NCI-H1417 (cell line): Measurements from ENCODE around the gene ATP6V1C2.
"Not testable (repeated sequence)": the region's sequence is repeated elsewhere in the genome, so short reads cannot be mapped to it uniquely, and the experiment has no call there.

ENCODE experiments used
- DNase-seq, 3 experiments: peaks; one replicate each; lab custom pipeline; 2025; lab: John Stamatoyannopoulos, UW

ATP6V1C2 gene

DNA sequence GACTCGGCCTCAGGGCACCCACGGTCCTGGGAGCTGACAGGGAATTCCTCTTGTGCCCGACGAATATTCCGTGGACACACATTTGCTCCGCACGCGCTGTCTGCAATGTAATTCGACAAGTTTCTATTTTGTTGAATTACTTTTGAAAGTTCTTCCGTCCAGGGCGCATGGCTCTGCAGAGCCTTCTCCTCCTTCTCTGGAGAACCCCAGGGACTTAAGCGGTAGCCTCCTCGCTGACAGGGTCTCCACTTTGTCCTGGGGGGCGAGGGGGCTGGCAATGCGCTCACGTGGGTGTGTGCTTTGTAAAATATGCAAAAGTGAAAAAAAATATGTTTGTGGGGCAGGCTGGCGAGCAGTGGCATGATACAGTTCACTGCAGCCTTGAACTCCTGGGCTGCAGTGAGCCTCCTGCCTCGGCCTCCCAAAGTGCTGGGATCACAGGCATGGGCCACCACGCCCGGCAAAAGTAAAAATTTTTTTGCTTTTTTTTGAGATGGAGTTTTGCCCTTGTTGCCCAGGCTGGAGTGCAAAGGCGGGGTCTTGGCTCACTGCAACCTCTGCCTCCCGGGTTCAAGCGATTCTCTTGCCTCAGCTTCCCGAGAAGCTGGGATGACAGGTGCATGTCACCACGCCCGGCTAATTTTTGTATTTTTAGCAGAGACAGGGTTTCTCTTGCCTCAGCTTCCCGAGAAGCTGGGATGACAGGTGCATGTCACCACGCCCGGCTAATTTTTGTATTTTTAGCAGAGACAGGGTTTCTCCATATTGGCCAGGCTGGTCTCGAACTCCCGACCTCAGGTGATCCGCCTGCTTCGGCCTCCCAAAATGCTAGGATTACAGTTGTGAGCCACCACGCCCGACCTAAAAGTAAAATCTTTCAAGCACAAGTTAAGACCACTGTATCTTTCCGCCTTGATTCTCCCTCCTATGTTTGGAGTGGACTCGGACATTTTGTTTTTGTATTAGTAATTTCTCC, 92.0 kb downstream of the ATP6V1C2 start:
- peak in 1 of 3 experiments; percentile 72 for DNase-seq

DNA sequence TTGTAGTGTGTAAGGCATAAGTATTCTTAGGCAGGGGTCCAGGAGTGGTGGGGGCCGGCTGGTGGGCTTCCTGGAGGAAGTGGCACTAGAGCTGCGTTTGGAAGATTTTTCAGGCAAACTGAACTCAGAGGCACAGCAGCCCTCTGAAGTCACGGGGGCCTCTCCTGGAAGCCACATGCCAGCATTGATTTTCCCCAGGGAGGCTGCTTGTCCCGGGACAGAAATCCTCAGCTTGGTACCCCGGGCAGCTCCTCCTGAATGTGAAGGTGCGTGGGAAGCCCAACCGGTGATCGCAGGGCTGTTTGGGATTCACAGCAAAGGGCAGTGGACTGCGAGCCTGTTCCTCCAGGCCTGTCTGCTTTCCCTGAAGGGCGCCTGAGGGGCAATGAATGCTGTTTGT, 92.7 kb downstream of the ATP6V1C2 start:
- no peak for DNase-seq

DNA sequence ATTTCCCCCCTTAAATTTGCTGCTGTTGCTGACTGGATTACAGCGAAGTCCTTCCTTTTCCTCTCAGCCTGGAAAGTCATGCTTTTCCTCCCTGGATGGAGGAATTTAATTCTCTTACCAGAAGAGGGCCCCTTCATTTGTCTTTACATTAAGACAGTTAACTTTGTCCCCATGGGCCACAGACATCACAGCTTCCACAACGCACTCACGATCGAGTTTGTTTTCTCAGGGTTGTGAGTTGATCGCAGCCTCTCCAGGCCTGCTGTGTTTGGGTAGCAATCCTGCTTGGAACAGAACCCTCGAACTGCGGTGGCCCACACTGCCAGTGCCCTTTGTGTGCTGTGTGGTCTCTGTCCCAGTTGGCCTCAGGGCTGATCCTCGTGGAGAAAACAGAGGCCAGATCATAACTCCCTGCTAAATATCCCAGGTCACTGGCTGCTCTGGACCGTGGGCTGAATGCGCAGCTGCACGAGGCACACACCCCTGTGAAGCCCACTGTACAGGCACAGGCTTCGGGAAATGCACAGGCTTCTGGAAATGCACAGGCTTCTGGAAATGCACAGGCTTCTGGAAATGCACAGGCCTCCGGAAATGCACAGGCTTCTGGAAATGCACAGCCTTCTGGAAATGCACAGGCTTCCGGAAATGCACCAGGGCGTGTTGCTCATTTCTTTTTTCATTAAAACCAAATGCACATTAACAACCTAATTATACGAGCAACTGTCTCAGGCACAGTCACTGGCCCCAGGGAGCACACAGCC, 93.3 kb downstream of the ATP6V1C2 start:
- DNase-seq: no peak

DNA sequence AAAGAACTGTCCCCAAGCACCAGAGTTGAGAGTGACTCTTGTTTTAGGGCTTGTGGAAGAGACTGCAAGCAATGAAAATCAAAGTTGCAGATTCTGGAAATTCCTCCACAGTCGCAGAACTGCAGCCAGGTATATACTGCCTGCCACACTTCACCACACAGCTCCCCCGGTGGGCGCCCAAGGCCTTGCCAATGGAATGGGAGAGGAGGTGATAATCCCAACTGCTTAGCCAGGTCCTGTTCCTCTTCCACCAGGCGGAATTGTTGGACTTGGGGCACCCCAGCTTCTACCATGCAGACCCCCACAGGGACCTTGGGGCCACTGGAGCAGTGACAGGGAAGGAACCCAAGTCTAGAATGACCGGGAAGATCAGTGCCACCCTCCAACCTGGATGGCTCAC, 96.0 kb downstream of the ATP6V1C2 start:
- DNase-seq: peak in 2 of 3 experiments; percentile 15 to 24

DNA sequence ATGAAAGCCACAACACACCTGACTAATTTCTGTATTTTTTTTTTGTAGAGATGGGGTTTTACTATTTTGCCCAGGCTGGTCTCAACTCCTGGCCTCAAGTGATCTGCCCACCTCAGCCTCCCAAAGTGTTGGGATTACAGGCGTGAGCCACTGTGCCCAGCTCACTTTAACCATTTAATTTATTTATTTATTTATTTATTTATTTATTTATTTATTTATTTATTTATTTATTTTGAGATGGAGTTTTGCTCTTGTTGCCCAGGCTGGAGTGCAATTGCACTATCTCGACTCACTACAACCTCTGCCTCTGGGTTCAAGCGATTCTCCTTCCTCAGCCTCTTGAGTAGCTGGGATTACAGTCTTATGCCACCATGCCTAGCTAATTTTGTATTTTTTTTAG, 96.9 kb downstream of the ATP6V1C2 start:
- not testable (repeated sequence) for DNase-seq

DNA sequence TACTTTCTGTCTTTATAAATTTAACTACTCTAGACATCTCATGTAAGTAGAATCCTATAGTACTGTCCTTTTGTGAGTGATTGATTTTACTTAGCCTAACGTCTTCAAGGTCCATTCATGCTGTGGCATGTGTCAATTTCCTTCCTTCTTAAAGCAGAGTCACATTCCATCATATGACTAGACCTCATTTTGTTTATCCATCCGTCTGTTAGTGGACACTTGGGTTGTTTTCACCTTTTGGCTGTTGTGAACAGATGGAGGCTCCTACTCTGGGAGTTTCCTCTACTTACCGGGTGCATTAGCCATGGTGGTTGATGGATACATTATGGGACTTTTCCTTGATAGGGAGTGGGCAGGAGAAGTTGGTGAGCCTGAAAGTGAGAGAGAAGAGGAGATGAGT, 97.6 kb downstream of the ATP6V1C2 start:
- no peak for DNase-seq

DNA sequence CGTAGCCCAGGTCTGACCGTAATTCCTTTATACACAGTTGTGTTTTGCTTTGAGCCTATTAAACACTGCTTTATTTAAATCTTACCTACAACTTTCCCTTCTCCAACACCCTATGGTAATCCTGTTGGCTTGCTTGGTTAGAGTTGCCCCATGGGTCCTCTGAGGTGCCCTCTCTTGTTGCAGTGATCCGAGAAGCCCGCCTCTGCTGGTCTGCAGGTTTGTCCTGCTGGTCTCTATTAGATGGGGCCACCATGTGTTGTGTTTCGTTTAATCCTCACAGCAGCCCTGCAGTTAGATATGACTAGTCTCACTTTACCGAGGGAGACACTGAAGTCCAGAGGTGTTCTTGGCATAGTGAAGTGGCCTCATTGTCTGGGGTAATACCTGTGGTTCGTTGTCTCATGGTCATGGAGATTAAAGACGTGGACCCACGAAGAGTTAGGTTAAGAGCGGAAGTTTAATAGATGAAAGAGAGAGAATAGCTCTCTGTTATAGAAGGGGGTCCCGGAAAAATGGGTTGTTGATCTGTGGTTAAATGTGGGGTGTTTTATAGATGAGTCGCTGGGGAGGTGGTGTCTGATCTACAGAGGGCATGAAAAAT, 98.4 kb downstream of the ATP6V1C2 start:
- no peak for DNase-seq

DNA sequence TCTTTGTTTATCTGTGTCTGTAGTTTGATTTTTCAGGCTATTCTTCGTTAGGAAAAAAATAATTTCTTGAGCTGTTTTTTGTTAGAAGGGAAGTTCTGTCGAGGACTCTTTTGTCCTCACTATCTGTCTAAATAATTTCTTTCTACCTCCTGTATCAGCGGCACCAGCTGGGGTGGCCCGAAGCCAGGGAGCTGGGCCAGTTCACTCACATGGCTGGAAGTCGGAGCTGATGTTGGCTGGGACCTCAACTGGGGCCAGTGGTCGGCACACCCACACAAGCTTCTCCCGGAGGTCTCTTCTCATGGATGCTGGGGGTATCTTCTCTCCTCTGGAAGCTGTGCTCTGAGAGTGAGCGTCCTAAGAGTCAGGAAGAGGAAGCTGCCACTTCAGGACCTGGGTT, 99.1 kb downstream of the ATP6V1C2 start:
- DNase-seq: no peak

DNA sequence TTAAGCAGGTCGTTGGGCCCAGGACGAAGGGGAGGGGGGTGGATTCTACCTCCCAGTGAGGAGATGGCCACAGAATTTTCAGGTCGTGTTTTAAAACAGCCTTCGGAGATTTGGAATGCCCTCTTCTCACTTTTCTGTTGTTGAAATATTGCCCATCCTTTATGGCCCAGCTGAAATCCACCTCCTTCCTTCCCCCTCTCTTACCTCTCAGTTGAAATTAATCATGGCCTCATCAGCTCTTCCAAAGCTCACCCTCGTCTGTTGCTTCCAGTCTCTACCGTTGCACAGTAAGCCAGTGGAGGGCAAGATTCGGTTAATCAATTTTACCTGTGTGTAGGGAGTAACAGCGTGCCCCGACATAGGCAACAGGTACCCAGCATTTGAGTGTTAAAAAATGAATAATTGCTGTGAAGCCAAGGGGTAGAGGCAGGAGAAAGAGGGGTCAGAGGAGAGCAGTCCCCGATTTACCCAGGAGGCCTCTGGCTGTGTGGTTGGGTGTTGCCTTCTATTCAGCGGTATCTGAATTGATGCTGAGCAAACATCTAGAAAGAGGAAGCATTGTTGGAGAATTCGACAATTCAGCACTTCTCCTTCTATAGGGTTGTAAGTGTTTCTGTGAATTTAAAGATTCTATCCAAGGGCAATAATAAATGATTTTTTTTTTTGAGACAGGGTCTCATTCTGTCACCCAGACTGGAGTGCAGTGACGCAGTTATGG, 99.7 kb downstream of the ATP6V1C2 start:
- DNase-seq: no peak

DNA sequence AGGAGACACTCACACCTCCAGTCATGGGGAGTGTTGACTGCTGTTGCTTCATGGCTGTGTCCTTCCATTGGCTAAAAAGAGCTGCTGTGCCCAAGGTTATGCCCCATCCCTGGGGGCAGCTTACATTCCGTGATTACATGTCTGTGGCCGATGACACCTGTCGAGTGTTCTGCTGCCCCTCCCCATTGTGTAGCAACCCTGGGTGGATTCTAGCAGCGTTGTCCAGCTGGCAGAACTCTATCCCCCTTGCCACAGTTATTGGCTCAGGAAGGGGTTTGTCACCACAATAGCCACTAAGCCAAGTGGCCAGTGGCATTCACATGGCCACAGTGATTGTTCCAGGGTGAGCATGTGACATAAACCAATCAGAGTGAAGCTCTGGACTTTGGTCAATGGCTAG, 102.8 kb downstream of the ATP6V1C2 start:
- DNase-seq: no peak

DNA sequence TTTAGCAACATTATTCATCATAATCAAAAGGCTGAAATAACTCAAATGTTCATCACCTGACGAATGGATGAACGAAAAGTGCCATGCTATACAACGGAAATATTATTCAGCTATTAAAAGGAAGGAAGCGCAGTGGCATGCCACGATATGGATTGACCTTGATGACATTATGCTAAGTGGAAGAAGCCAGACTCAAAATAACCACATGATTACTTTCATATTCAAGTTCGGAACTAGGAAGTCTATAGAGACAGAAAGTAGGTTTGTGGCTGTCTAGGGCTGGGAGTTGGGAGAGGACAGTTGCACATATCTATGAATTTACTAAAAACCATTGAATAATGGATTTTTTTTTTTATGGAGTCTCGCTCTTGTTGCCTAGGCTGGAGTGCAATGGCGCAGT, 104.6 kb downstream of the ATP6V1C2 start:
- no peak for DNase-seq

DNA sequence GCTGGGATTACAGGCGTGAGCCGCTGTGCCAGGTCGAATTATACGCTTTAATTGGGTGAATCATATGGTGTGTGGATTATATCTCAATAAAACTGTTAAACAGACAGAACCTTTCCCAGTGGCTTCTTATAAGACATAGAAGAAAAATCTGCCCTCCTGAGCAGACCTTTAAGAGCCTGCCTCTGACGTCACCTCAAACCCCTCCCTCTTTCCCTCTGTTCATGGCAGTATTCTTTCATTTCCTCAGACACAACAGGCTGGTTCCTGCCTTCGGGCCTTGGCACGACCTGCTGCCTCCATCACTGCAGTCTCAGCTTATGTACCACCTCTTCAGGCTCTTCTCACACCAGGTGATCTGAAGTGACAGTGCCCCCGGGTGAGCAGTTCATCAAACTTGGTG, 105.2 kb downstream of the ATP6V1C2 start:
- no peak for DNase-seq

DNA sequence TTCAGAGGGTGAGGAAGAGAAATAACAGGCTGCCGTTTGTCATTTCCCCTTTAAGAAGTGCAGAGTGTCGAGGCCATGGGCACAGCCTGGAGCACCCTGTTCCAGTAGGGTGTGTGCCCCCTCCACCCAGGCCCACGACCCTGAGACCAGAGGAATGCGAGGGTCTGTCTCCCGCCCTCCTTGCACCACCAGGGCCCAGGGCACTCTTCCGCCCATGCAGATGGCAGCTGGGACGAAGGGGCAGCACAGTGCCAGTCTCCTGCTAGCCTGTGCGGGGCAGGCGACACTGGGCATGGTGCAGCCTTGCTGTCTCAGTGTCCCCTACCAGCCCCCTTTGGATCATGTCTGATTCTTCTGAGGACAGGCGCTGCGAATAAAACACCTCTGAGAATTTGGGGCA, 106.9 kb downstream of the ATP6V1C2 start:
- DNase-seq: no peak

DNA sequence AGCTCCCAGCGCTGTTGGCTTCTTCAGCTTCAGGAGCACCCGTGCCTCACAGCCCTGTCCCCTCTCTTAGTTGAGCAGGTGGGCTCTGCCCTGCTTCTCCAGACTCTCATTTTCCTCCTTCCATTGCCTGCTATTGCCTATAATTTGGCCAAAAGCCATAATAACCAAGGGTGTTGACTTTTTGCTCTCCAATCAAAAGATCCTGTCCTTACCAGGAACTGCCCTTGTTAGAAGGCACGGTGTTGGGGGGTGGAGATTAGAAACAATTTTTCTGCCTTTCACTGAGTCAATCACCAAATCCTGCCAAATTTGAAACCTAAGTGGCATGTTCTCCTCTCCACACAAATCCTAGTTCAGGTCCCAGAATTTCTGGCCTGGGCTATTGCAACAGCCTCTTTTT, 107.9 kb downstream of the ATP6V1C2 start:
- peak in 1 of 3 experiments; percentile 15 for DNase-seq

DNA sequence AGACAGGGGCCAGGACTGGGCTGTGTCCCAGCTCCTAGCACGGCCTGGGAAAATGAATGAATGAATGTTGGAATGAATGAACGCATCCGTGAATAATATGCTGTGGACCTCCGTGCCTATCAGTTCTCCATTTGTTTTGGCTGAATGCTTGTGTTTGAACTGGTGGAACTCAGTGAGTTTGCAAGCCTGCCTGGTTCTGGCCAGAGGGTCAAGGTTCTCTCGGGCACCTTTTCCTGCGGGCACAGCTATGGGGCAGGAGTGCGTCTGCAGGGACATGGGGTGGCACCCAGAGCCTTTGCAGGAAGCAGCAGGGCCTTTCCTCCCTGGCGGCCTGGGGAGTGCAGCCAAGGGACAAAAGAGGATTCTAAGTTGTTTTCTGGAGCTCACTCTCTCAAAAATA, 108.8 kb downstream of the ATP6V1C2 start:
- no peak for DNase-seq

DNA sequence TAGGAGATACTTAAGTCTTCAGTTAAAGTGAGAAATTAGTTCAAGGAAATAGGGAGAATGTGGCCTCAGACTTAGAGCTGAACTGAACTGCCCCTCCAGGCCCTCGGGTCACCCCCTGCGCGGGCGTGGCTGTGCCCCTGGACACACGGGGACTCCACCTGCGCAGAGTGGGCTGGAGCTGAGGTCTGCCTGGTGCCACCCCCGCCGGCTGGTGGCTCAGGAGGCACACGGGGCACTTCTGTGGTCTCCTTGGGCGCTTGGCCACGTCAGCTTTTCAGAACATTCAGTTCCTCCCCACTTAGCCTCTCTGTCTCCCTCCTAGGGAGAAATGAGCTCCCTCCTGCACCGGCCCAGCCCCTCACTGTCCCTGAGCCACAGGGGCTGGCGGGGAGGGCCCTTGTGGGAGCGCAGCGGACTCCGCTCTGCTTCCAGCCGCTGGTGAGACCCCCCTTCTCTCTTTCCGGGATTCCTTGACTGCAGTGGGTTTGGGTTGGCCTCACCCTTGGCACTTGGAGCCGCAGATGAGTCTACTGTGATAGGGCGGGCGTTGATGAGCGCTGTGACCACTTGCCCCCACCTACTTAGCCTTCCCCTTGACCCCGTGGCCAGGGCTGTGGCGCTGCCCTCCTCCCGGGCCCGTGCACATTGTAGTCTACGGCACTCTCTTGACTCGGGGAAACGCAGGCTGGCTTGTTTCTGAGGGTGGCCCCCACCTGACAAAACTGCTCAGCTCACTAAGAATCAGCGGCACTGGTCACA, 109.4 kb downstream of the ATP6V1C2 start:
- no peak for DNase-seq

DNA sequence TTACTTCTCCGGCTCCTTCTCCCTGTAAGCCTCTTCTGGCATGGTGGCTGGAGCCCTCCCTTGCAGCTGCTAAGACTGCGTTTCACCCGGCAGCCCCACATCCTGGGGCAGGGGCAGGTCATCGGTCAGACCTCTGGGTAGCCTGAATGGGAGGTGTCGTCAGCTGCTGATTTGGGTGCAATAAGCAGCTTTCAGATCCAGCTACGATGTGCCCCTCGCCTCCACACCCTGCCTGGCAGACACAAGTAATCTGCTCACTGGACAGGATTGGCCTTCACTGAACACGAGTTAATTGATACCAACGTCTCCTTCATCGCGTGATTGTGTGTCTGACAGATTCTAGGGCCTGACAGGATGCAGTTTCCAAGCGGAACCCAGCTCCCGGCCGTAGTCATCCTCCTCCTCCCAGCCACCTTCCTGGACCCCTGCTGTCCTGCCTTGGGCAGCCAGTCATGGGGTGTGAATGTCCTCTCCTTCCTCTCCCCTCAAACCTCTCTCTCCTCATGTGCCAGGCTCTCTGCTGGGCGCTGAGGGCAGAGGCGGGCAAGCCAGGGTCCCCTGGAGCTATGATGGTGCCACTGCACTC, 110.1 kb downstream of the ATP6V1C2 start:
- peak in 2 of 3 experiments; percentile 33 to 49 for DNase-seq

DNA sequence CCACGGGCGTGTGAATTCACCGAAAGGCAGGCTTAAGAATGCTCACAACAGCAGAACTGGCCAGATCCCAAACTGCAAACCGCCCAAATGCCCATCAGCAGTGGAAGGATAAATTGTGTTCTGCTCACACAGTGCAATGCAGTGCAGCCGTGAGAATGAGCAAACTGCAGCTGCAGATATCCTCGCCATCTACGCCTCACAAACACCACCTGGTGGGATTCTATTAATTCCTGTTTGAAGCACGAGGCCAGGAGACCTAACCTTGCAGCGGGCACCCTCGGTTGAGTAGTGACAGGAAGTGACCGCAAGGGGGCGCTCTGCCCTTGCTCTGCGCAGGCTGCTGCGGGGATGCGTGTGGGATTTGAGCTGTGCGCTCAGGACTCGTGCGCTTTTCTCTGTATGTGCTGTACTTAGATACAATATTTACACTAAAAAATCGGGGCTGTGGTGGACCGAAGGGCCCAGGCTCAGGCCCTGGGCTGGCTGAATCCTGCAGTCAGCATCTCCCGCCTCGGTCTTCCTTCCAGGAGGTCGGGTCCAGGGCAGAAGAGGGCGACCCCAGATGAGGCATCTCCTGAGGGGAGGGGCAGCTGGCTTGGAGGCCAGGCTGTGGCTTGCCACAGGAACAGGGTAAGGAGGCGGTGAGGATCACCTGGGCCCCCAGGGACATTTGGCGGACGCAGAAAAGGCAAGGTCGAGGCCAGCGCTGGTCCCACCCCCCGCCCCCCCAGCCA, 110.9 kb downstream of the ATP6V1C2 start:
- DNase-seq: peak; percentile 93 to 97 (median 94)

DNA sequence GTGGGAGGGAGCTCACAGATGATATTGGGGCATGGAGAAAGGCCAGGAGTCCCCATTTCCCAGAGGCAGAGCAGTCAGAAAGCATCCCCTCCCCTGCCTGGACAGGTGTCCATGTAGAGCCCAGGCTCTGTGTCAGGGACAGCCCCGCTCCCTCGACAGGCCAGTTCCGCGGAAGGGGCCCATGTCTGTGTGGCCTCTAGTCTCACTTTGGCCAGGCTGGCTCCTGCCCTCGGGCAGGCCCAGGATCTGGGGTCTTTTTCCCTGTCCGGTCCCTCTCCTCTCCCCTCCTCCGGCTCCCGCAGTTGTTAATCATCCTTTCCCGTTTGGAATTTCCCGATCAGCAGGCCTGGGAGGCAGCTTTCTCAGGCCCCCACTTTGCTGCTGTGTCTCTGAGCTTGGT, 111.6 kb downstream of the ATP6V1C2 start:
- no peak for DNase-seq

DNA sequence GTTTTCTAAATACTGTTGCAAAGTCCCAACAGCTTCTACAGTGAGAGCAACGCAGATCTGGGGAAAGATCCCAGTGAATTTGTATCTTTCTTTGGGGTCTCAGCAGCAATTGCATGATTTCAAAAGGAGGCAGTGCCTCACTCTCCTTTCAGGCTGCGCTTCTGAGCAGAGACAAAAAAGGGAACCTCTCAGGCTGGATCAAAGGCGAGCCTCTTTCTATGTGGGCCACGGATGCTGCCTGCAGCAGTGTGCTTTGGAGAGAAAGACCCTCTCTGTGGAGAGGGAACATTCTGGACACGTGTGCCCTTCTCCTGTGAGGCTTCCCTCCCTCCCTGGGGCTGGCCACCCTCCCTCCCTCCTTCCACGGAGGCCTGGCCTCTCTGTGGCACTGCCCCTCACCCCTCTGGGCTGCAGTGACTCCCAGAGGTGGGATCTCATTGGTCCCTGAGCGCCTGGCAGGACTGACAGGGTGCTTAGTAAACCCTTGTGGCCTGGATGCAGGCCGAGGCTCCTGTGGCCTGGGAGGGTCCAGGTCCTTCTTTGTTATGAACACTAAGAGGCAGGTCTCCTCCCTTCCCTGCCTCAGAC, 112.7 kb downstream of the ATP6V1C2 start:
- peak in 1 of 3 experiments; percentile 20 for DNase-seq
